Glomerular endothelial cell (primary cell): ENCODE data around the gene CREB5. TPM values are rescaled to one million over a fixed set of nuclear protein-coding genes. Genes with fewer than 3 reads are reported as not detected.
"Not testable (repeated sequence)": the region's sequence is repeated elsewhere in the genome, so short reads cannot be mapped to it uniquely, and the experiment has no call there.

ENCODE experiments used
- DNase-seq: peaks from one replicate; pipeline ENCODE4 v3.0.0-alpha.2; 2011; ENCODE audit warnings: low read depth, low spot score; ENCODE audit errors: extremely low read depth
- total RNA-seq: library from RNA; depleted of rRNA; stranded (reverse); fragments of >200 nt; gene quantifications from 2 replicates; pipeline ENCODE4 v1.2.3, GENCODE V29; 2015

The CREB5 gene
- total RNA-seq, 1 donor from 2014 or later, result 28.7 TPM

DNA sequence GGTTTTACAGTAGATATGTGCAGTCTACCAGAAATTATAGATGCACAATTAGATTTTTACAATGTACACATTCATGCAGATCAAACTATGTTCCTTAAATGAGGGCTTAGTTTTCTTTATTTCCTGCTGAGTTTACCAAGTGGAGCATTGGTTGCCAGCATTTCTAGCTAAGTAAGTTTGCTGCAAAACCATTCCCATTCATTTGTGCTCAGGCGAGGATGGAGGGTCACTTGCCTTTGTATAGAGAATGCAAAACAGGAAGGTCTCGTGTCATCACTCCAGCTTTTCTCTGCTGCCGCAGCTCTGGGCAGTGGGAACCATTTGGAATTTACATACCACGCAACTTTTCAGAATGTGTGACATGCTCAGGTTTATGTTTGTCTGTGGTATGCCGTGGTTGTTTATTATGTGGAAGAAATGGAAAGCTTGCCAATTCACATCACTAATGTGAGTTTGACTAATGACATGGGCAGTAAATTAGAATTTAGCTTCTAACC lies 347.2 kb downstream of the CREB5 start:
- DNase-seq, result no peak

GRCh38 chr7:28761505-28761904 lies 349.2 kb downstream of the CREB5 start:
- DNase-seq, result no peak

DNA sequence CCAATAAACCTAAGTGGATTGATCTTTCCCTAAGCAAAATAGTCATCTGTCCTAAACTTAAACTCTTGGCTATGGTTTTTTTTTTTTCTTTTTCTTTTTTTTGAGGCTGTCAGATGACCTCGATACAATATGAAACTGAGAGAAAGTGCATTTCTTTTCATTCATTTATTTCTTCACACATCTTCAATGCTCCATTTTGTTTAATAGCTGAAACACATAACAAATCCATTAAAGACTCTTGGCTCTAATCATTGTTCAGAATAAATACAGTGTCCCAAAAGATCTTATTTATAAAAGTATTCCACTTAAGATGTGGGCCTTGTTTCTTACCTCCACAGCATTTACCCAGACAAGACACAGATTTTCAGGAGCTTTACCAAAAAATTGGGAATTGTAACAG lies 350.3 kb downstream of the CREB5 start:
- DNase-seq, result no peak

- DNase-seq, result no peak
Observed at GRCh38 chr7:28766359-28766758, 354.0 kb downstream of the CREB5 start.

- DNase-seq, result no peak
Observed at GRCh38 chr7:28767356-28767755, 355.0 kb downstream of the CREB5 start.

DNA sequence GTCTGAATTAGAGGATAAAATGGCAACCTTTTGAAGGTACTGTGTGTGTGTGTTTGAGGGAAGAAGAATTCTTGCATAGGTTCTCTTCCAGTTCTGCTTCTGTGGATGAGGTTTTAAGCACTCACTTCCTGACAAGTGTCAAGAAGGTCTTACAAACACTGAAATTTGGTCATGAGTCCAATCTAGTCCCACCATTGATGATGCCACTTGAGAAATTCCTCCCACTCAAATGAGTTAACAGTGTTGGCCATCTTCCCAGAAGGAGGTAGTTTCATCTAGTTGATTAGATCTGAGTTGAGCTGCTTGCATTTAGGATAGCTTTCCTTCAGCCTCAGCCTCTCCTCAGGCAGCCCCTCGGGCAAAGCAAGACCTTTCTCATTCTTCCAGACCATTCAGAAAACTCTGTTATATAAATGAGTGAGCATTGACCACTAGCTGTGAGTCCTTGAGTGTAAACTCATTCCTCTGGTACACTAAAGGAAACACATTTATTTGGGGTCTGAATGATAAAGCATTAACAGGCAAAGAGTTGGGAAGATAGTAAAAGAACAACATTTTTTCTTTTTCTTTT lies 356.3 kb downstream of the CREB5 start:
- DNase-seq, result no peak

DNA sequence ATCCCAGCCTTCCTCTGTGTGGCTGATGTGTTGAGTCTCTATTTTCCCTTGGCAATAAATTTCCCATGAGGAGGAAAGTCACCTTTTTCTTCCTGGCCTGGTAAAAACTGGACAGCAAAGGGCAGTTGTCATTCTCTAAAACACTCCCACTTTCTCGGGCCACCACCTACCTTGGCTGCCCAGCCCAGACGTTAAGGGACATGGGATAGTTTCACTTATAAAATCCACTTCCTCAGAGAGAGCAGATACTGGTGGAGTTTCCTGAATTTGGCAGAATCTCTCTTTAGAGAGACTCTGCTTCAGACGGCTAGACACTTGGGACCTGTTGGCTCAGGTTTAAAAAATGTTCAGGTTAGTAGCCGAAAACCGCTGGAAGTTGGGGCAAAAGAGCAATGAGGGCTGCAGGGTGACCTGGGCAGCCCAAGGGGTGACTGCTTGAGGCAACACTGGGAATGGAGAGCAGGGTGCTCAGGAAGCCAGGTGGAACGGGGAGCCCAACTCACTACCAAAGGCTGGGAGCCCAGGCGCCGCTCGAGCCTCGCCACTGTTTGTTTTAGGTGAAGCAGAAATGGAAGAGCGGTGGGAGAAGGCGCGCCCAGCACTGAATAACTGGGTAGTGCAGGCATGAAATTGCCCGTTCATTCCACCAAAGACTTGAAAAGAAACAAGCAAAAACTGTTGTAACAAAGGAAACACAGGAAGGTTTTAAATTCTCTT lies 359.7 kb downstream of the CREB5 start:
- DNase-seq, result no peak

DNA sequence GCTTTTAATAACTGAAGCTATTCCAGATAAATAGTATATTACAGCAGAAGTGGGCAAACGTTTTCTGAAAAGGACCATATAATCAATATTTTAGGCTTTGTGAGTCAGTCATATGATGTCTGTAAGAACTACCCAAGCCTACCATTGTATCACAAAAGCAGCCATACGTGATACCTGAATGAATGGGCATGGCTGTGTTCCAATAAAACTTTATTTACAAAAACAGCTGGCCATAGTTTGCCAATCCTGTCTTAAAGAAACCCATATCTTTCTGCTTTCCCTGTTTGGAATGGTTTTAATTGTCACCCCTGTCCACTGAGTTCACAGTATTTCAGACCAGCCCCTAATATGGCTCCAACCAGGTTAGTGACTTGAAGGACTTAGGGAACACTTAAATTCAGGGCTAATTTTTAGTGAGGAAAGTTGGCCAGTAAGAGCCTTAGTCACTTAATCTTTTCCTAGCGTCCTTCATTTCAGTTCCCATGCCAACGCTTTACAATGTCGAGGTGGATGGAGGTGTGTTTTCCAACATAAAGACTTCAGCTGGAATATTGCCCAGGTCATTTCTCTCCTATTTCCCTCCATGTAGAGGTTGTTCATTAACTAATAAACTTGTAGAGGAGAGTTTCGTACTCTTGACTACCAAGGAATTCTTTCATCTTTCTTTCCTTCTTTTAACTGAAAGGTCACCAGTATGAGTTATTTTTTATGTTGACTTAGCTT lies 361.3 kb downstream of the CREB5 start:
- DNase-seq, result no peak

DNA sequence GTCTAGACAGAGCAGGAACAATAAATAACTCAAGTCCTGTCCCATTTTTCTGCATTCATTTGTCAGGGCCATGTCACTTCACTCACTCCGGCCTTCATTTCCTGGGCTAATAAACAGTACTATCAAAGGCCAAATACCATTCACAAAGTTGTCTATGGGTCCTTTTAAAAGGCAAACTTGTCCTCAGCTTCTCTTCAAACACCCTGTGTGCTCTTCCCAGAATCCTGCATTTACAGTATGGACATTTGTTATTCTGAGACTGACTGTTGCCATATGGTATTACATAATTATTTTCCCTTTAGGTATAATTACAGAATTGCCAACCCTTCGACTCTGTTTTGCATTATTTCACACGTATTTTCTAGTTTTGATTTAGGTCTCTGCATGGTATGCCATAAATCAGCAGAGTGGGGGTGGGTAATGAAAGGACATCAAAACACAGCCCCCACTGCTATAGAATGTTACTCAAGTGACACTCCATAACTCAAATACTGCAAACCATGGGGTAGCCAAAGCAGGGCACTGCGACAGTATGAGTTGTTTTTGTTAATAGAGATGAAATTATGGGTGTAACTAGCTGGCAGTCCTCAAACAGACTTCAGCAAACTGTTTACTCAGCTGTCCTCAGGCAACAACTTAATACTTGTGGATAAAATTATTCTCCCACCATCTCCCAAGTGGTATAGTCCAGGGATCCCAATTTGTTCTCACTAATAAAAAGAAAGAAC lies 362.1 kb downstream of the CREB5 start:
- no peak for DNase-seq

DNA sequence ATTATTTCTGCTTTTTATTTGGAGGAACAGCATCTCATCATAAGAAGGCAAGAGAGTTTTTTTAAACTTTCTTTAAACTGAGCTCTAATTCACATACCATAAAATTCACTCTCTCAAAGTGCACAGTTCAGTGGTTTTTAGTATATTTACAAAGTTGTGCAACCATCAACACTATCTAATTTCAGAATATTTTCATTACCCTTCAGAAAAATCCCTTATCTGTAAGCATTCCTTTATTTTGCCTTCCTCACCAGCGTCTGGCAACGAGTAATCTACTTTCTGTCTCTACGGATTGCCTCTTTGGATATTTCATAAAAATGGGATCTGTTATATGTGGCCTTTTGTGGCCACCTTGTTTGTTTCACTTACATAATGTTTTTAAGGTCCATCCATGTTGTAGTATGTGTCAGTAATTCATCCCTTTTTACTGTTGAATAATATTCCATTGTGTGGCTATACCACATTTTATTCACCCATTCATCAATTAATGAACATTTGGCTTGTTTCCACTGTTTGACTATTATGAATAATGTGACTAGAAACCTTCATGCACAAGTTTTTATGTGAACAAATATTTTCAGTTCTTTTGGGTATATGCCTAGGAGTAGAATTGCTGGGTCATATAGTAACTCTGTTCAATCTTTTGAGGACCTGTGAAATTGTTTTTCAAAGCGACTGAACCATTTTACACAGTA lies 364.3 kb downstream of the CREB5 start:
- no peak for DNase-seq

- no peak for DNase-seq
Observed at GRCh38 chr7:28778786-28779185, 366.5 kb downstream of the CREB5 start.

GRCh38 chr7:28779954-28780353 lies 367.6 kb downstream of the CREB5 start:
- no peak for DNase-seq

DNA sequence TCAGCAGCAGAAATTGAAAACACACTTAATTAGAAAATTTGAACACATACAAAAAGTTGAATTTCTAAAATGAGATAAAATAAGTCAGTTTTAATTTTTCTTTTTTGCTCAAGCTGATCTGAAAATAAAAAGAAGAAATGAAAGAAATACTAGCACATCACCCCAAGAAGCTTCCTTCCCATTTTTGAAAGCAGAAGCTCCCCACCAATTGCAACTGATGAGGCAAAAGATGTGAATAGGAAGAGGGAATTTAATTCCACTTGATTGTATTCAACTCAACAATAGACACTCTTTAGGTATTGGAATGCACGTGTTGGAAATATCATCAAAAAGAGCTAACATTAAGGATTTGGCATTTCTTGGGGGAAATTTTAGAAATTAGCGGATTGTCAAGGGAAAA lies 370.0 kb downstream of the CREB5 start:
- DNase-seq, result no peak

DNA sequence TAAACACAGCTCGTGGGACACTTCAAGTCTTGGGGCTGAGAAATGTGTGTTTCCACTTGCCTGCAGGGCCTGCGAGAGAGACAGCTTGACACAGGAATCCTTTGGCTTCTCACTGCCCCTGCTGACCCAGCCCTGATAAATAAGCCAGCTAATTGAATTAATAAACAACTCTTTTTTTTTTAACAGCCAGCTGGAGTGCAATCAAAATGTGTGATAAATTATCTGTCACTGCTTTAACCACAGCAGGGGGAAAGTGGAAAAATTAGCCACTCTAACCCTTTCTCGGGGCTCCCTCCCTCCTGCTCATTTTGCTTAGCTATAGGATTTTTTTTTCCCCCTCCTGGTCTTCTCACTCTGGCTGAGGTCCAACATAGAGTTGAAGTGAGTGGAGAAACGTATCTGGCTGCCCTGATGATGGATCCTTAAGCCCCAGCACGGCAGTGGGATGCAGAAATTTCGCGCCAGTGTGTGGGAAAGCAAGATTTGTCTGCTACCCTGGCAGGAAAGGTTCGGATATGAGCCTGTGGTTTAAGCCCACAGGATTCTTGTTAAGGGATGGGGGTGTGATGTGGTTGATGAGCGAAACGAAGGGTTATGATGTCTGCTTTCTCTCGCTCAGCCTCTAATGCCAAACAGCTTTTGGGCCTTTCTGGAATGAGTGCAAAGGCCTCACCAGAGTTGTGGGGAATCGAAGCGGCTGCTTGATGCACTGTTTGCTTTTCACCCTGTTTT lies 372.0 kb downstream of the CREB5 start:
- no peak for DNase-seq

- DNase-seq, result no peak
Observed at GRCh38 chr7:28785041-28785995, 373.0 kb downstream of the CREB5 start.

GRCh38 chr7:28786156-28786555 lies 373.8 kb downstream of the CREB5 start:
- DNase-seq, result not testable (repeated sequence)

DNA sequence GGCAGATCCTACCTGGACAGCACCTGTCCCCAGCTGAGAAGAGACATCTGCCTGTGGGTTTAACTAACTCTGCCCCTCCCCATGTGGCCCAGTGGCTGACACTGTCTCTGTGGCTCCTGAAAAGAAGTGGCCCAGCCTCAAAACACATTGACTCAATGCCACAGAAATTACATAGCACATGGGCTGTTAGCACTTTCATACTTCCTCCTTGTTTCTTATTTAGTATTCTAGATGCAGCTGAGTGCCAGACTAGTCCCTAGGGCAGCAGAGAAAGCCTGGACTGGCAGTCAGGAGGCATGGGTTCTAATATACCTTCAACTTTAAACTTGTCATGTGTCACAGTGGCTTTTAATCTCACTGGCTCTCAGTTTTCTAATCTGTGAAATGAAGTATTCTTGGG lies 374.8 kb downstream of the CREB5 start:
- DNase-seq, result no peak

GRCh38 chr7:28790467-28790866 lies 378.1 kb downstream of the CREB5 start:
- DNase-seq, result no peak

DNA sequence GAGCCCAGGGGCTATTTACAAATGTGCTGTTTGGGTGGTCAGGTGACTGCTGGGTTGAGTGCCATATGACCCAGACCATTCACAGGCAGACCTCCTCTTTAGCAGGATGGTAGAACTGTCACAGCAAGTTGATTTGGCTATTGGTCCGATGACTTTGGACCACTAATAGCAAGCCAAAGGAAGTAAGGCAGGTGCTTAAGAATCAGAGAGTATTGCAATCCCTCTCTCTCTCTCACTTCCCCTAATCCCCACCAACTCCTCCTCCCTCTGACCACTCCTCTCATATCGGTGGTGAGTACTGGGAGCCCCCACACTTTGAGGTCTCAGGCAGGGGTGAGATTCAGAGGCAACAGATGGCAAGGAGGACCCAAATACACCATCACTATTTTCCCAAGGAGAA lies 380.5 kb downstream of the CREB5 start:
- no peak for DNase-seq
